HG03571 (cell line): ENCODE data around the gene CWF19L2.

Source experiments
- ATAC-seq: cut with Tn5 transposase; IDR thresholded peaks from one replicate; pipeline ENCODE4 v1.9.1; 2021; ENCODE audit not compliant: unreplicated experiment

The CWF19L2 gene

GRCh38 chr11:107316426-107316825 lies 141.2 kb downstream of the CWF19L2 start:
- no peak for ATAC-seq

GRCh38 chr11:107307991-107308390 lies 149.6 kb downstream of the CWF19L2 start:
- no peak for ATAC-seq

- ATAC-seq, result no peak
These were observed 155.7 kb downstream of the CWF19L2 start for GRCh38 chr11:107301878-107302277.

- no peak for ATAC-seq
These were observed 163.8 kb downstream of the CWF19L2 start for GRCh38 chr11:107293677-107294344.

GRCh38 chr11:107282195-107282594 lies 175.4 kb downstream of the CWF19L2 start:
- ATAC-seq, result no peak
